ENCODE data around the gene MUC5AC.

DNA sequence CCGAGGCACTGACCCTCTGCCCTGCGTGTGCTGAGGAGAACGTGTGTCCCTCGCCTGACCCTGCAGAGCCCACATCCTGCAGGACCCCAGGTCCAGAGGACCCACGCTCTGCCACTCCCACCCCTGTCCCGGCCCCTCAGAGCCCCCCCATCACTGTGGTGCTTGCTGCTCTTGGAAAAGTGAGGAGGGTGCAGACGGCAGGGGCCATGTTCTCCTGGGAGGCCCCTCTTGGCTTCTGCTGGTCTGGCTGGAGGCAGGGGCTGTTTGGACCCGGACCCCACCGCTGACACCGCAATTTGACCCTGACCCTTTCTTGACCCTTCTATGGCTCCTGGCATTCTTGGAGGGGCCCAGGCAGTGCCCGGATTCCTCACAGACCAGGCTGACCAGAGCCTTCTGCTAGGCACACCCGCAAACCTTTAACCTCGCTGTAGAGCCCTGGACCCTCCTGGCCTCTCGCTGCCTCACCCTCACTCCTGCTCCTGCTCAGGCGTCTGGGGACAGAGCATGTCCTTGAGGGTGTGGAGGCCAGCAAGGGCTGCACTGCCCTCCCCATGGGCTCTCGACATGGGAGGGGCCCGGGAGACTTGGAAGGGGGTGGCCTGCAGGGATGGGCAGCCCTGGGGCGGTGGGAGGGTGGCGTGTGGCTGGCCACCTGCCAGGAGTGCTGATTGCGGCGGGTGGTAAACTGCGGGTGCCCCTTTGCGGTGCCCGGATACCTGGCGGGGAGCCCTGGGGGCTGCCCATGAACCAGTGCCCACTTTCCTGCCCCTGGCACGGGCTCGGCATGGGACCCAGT lies 37.0 kb upstream of the MUC5AC start:
- no peak for TF ChIP-seq POLR2A (IDR thresholded peaks at IDR 0.05)
- TF ChIP-seq, protein P1, sequence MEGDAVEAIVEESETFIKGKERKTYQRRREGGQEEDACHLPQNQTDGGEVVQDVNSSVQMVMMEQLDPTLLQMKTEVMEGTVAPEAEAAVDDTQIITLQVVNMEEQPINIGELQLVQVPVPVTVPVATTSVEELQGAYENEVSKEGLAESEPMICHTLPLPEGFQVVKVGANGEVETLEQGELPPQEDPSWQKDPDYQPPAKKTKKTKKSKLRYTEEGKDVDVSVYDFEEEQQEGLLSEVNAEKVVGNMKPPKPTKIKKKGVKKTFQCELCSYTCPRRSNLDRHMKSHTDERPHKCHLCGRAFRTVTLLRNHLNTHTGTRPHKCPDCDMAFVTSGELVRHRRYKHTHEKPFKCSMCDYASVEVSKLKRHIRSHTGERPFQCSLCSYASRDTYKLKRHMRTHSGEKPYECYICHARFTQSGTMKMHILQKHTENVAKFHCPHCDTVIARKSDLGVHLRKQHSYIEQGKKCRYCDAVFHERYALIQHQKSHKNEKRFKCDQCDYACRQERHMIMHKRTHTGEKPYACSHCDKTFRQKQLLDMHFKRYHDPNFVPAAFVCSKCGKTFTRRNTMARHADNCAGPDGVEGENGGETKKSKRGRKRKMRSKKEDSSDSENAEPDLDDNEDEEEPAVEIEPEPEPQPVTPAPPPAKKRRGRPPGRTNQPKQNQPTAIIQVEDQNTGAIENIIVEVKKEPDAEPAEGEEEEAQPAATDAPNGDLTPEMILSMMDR (IDR thresholded peaks at IDR 0.05) = no peak

All from heart left ventricle (tissue), 13 donors.